Activated T-cell treated with anti-CD3 and anti-CD28 coated beads for 48 hours (primary cell): ENCODE measurements around the gene CTNNA1.

Experiments
- DNase-seq: peaks from one replicate; pipeline ENCODE4 v3.0.0-alpha.2; 2020; ENCODE audit warnings: low read depth

CTNNA1 gene

DNA sequence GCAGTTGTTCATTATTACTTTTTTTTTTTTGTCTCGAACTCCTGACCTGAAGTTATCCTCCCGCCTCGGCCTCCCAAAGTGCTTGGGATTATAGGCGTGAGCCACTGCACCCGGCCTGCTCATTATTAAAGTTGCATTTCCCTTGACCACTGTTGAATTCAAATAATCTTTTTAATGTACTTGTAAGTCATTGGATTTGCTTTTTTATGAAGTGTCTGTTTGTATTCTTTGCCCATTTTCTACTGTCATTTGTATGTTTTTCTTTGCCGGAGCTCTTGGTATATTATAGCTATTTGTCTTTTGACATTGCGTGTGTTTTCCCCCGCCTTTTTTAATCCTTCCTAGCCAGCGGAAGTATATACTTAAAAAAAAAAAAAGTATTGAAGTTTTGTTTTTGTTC is 99.9 kb downstream of the CTNNA1 start:
- no peak for DNase-seq

DNA sequence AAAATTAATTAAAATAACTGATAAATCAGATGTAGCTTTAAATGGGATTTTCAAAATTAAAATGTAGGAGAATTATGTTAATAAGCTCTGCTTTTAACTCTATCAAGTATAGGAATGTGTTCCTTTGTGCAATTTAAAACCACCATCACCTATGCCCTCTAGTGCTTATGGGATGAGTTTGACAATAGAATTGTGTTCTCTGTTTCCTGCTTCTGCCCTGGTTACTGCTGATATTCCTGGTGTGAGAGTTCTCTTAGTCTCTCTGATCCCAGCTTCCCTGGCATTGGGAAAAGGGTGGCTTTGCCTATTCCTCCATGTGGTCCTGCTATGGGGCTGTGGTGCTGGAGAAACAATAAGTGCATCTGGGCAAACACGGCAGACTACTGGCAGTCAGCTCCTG is 113.8 kb downstream of the CTNNA1 start:
- no peak for DNase-seq

DNA sequence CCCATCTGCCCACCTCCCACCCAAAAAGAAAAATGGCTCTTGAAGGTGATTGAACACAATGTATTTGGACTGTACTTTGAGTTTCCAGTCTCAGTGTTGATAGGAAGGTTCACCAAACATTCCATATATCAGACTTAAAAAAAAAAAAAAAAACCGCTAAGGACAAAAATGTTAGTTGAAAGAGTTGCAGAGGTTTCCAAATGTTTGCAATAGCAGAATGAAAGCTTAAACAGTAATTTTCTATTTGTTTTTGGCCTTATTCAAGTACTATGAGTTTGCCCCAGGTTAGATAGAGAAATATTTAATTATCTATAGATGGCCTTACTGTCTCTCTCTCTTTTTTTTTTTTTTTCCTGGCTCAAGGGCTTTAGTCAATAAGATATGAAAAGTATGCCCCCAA is 115.8 kb downstream of the CTNNA1 start:
- DNase-seq = no peak

DNA sequence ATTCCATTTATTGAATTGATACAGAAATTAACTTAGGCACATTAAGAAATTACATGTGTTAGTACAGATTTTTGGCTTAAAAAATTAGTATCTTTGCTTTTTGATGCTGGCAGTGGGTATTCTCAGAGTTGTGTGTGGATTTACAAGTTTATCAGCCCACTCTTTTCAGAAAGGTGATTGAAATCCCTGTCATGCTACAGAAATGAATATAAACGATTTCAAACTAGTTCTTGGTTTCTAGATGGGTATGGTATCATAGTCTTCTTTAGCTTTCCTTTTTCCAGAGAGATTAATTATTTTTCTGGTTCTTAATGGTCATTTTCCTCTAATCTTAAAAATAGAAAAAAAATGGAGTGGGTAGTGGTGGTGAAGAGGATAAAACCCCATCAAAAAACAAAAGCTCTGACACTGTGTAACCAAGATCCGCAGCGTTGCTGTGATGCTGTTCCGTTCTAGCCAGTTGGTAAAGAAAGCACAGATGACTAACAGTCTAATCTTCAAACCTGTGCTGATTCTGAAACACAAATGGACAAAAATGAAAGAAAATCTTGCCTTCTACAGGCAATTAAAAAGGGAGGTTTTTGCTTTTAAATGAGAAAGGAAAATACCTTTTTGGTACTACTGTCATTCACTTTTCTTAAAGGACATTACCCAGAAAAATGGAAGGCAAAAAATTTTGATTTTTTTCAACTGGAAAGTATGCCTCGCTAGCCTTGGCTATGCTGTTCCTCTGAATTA is 116.7 kb downstream of the CTNNA1 start:
- no peak for DNase-seq

DNA sequence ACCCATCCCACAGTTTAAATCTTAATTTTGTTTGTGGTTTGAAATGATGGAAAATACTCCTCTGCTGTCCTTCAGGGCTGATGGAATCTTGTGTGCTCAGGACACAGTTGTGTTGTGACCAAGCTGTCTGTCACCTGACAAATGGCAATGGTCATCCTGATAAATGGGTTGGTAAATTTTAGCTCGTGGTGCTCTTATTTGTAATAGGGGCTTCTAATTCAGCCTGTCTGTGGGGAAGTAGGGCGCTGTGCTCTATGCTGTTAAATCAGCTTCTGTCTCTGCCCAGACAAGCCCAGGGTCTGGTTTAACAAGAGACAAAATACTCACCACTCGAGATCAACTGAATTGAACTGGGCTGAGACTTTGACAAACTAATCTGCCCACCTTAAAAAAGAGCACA is 117.4 kb downstream of the CTNNA1 start:
- no peak for DNase-seq

DNA sequence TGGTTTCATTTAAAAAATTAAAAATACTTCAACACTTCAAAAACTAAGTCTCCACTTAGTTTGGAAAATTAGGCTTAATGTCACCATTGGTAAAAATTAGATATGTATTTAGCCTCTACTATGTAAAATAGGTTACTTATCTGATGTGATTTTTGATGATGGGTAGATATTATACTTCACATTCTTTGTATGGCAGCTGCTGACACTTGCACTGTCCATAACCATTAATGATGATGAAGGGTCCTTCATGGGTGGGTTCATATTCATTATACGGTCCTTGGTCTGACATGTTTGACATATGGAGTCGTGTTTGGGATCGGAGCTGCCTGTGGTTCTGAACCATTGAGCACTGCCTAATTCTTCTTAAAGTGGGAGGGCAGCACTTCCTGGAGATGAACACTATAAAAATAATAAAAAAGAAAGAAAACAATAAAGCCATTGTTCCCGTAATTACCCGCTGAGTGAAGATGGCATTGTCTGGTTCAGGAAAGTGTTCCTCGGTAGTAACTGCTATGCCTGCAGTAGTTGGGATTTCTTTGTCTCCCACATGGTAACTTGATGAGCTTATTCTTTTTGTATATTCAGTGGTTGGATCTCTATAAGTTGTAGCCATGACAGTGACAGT is 119.7 kb downstream of the CTNNA1 start:
- DNase-seq = no peak

DNA sequence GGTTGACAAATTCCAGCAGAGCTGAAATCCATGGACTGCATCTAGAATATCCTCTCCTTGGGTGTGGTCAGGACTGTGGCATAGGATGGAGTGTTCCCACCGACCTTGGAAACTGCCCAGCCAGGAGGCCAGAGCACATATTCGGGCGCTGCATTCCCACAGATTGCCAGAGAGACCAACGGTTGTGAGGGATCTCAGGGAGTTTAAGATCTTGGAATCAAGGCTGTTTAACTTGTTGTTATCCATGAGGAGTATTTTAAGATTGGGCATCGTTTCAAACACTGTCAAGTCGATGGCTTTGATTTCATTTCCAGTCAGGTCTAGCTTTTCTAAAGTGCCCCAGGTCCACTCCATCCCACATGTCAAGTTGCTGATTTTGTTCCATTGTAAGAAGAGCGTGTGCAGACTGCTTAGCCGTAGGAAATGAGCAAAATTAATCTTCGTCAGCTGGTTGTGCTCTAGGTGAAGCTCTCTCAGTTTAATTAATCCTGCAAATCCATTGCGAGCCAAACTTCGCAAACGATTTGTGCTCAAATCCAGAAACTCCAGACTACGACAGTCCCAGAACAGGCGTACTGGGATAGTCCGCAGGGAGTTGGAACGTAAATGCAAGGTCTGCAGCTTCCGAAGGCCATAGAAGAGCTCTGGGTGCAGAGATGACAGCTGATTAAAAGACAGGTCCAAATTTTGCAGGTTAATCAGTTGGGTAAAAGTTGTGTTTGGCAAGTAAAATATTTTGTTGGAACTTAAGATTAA is 120.4 kb downstream of the CTNNA1 start:
- DNase-seq = no peak

DNA sequence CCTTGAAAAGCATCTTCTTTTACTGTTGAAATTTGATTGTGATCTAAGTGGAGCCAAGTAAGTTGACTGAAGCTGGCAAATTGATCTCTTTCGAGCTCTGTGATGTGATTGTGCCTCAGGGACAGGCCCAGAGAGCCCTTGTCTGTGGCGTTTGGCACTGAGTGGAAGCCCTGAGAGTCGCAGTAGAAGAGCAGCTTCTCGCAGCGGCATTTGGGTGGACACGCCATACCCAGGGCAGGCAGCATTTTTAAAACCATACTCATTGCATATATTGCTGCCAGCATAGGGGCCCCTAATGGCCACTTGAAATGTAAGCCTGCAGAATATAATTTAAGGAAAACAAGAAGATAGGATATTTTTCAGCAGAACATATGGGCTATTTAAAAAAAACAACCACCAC is 121.0 kb downstream of the CTNNA1 start:
- no peak for DNase-seq

DNA sequence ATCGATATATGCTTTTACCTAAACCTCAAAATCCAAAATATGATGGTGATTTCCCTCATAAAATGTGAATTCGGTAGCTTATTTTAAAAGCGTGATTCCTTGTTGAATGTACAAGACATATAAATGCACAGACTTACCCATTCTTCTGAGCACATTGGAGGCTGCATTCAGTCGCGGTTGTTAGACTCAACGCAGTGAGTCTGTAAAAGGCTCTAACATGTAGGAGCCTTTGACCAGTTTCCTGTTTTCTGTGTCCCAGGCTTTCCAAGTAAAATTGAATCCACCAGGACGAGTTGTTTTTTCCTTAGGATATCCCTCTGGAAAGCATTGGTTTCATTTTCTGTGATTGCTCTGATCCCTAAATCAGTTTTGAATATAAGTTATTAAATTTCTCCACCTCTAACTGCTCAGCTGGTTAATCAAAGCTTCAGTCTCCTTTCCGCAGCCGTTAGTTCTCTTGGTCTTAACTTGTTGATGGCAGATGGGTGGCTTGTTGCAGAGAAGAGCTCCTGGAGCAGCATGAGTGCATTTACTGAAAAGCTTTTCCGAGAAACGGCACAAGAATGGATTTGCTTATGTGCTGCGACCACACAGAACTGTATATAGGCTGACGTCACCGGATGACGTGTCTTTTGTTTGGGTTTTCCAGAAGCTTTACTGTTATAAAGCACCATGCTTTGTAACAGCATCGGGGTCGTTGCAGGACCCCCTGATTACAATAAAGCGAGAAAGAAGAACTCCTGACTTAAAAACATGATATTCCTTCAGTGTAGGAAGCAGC is 121.7 kb downstream of the CTNNA1 start, which contains the start of gene LRRTM2:
Gene LRRTM2, minus strand, starts transcription at position 565 of the 781 bp plus-strand sequence. Its CDS starts 424 bp downstream, at position 141.
- no peak for DNase-seq

DNA sequence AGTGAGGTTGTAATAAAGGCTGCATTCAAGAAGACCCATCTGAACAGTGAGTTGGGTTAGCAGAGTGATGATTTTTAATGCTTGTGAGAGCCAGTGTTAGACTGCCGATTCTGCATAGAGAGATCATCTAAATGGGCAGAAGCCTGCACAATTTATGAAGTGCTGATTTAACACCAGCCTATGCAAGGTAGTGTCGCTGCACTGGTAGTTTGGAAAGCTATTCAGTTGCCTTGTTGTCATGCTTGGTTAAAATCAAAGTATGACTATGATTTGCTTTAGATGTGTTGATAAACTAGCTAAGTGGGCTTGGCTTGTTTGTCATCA is 122.3 kb downstream of the CTNNA1 start:
- no peak for DNase-seq

DNA sequence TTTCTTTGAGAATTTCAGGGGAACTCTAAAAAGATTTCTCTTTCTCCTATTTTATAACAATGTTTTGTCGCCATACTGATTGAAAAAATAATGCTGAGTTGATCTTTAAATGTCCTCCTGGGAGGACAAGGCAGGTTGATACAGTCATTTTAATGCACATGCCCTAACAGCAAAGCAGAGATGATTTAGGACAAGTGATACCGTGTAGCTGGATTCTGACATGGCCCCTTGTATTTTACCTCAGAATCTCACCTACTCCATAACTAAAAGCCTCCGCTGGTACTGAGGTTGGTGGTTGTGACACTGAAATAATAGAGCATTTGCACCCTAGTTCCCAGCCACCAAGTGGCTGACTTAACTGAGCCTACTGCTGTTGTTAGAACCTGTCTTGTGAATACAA is 122.7 kb downstream of the CTNNA1 start:
- DNase-seq = no peak

DNA sequence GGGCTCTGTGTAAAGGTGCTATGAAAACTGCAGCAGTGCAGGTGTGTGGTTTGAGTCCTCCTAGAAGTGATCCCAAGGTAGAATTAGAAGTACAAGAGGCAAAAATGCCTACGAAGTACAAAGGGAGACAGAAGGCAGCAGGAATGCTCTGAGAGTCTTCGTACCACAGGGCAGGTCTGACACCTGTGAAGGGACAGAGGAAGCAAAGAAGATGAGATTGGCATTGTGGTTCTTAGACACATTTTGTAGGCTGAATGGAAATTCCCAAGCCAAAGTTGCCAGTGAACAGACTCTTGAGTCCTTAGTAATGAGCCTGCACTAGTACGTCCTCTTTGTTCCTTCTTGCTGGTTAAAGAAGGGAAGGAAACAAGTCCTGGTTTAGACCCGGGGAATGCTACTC is 123.6 kb downstream of the CTNNA1 start:
- DNase-seq = no peak

DNA sequence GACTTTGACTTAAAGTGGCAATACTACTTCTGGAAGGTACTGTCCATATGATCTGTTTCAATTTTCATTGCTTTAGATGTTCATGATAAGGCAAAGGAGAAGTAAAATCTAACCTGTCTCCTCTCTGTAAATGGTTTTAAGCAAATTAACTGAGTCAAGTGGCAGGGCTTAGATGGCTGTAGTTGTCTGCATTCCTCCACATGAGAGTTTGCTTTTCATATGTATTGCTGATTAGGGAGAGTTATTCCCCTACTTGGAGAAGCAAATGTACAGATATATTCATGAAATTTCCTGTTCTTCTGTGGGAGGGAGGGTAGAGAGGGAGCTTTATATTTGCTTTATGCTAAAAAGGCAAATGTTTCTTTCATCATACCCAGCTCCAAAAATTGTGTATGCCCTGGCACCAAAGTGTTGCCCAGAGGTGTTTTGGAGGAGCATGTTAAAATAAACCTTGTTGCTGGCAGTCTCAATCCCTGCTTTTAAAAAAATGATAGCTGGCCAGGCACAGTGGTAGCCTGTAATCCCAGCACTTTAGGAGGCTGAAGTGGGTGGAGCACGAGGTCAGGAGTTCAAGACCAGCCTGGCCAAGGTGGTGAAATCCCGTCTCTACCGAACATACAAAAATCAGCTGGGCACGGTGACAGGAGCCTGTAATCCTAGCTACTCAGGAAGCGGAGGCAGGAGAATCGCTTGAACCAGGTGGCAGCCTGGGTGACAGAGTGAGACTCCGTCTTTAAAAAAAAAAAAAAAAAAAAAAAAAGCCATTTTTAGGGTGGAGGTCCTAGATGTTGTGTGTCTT is 125.4 kb downstream of the CTNNA1 start:
- DNase-seq = no peak

DNA sequence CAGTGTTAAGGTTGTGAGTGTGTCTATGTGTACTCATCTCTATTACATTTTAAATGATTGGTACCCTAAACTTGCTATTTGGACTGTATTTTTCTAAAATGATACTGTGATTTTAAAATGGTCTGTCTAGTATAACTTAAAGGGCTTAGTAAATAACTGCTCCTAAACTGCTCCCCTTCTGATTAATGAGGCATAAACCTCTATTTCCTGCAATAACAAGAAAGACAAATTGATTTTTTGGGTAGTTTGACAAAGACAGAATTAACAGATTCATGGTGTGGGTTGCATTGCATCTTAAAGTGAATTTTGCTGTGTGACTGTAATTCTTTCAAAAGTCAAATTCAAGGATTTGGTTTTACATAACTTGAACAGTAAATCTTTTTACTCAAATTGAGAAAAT is 130.0 kb downstream of the CTNNA1 start:
- DNase-seq = no peak

DNA sequence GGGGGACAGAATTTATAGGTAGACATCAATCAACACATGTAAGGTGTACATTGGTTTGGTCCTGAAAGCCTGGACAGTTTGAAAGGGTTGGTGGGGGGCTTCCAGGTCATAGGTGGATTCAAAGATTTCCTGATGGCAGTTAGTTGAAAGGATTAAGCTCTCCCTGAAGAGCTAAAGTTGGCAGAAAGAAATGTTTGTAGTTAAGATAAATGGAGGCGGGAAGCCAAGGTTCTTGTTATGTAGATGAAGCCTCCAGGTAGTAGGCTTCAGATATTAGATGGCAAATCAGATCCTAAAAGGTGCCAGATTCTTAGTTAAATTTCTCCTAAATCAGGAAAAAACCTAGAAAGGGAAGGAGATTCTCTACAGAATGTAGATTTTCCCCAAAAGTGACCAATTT is 130.9 kb downstream of the CTNNA1 start:
- no peak for DNase-seq

DNA sequence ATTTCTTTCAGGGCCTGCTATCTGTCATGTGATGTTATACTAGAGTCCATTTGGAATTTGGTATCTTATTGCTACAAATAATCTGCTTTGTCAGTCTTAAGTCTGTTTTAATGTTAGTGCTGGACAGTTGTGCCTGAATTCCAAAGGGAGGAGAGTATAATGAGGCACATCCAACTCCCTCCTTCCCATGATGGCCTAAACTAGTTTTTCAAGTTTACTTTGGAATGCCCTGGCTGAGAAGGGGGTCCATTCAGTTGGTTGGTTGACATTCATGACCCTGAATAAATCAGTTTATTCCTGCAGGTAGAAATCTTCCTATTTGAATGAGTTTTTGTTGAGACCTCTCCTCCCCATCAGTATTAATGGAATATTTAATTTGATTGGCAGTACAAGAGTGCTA is 131.3 kb downstream of the CTNNA1 start:
- no peak for DNase-seq

DNA sequence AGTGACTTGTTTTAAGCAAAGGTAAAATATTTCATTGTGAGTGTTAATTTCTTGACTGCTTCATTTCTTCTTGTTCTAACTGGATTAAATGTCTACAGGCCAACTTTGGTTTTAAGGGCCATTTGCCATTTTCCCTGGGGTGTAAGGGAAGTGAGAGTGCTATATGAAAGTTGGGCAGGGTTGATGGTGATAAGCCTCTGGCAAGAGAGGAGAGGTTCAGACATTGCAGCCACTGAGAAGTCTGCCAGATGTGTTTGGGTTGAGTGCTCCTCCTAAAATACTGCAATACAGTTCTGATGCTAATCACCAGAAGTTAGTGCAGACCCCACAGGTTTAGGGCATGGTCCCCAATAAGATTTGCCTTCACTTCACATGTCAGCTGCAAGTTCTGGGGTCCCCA is 136.8 kb downstream of the CTNNA1 start:
- DNase-seq = no peak

DNA sequence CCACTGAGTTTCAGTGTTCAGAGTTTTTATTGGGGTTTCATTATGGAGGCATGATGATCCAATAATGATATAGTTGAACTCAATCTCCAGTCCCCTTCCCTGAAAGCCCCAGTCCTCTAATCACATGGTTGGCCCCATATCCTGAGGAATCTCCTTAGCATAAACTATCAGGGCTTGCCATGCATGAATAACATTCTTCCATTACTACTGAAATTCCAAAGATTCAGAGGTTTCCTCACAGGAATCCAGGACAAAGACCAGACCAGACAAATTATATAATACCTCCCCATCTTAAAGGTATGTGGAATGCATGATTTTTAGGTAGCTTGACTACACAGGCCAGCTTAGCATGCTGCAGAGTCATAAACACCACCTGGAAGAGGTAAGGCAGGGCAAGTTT is 137.4 kb downstream of the CTNNA1 start:
- DNase-seq = no peak

DNA sequence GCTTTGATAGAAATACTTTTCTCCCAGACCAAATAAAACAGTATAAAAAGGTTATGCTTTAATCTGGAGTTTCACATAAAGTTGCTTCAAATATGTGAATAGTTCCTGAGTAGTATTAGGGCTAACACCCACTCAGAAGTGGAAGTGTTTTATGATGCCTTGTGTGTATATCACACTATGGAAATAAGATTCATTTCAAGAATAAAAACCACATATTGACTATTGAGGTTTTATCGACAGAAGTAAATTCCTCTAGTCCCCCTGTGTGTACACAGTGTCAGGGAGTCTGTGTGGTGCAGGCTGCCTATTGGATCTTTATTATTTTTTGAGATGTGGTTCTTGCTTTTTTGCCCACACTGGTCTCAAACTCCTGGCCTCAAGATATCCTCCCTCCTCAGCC is 142.7 kb downstream of the CTNNA1 start:
- no peak for DNase-seq

DNA sequence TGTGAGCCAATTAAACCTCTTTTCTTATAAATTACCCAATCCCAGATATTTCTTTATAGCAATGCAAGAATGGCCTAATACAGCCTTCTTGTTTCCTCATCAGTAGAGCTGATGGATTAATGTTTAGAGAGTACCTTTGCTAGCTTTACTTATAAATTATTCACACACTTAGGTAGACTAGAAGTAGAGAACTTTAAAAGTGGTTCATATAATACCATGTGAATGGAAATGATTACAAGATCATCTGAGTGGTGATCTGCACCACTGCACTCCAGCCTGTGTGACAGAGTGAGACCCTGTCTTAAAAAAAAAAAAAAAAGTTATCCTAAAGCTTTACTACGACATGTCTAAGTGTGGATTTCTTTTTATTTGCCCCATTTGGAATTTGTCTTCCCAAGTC is 145.1 kb downstream of the CTNNA1 start:
- DNase-seq = no peak

DNA sequence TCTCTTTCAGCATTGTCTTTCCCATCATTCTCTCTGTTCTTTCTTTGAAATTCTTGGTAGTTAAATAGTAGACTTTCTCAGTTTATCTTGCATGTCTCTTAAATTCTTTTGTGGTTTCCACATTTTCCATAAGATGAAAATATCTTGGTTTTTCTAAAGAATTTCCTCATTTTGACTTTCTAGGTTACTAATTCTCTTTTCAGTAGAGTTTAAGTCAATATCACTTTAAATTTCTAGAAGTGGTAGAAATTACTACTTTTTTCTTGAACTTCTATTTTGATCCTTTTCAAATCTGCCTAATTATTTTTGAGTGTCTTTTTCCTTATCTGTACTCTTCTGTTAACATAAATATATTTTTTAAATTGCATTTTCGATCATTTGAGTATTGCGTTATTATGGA is 145.5 kb downstream of the CTNNA1 start:
- no peak for DNase-seq
